GM19351 (cell line): Measurements from ENCODE around the gene RRM2.

ENCODE experiments used
- ATAC-seq: cut with Tn5 transposase; IDR thresholded peaks from one replicate; pipeline ENCODE4 v1.9.1; 2021; ENCODE audit warnings: mild to moderate bottlenecking, moderate library complexity; ENCODE audit not compliant: unreplicated experiment

Gene RRM2

DNA sequence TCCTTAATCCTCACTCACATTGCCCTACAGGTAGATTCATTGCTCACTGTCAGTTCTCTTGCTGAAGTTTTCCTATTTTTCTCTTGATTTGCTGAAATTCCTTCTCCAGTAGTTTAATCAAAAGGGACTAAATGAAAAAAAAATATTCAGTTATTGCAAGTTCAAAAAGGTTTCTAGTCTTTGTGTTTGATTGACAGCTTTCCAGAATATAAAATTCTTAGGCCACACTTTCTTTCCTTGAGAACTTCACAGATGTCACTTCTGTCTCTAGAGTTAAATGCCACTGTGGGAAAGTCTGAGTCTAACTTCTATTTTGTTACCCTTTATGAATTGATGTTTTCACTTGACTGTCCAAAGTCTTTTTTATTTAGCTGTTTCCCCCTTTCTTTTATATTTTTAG, 25.7 kb downstream of the RRM2 start:
- no peak for ATAC-seq

DNA sequence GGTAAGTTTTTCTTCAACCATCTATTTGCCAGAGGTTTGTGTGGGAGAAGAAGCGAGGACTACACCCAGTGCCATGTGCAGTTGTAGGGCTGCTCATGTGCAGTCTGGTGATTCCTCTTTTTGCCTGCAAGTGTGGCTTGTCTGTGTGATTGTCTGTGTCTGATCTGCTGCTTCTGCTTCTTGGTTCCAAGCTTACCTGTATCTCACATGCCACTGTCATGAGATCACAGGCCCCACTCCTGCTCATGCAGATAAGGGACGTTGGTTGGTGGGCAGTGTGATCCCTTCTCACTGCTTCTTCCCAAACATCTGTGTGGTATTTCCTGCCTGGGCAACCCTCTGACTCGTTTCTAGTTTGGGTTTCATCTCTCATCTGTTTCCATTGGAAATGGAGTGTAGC, 27.1 kb downstream of the RRM2 start:
- no peak for ATAC-seq

DNA sequence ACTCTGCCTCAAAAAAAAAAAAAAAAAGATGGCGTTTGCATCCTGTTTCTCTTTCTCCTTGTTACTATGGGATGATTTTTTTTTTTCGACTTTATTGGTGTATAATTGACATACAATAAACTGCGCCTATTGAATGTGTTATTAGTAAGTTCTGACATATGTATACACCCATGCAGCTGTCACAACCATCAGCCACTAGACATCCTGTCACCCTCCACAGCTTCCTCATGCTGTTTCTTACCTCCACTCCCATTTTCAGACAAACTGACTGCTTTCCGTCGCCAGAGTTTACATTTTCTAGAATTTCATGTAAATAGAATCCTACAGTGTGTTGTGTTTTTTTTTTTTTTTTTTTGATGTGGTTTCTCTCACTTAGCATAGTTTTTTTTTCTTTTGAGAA, 27.9 kb downstream of the RRM2 start:
- ATAC-seq = no peak

DNA sequence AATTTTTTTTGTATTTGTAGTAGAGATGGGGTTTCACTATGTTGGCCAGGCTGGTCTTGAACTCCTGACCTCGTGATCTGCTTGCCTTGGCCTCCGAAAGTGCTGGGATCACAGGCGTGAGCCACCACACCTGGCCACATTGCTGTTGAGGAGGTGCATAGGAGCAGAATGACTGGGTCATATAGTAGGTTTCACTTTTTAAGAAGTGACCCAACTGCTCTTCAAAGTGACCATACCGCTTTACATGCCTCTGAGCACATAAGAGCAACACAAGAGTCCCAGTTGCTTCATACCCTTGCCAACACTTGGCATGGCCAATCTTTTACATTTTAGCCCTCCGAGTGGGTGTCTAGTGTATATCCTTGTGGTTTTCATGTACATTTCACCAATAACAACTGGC, 28.9 kb downstream of the RRM2 start:
- no peak for ATAC-seq

DNA sequence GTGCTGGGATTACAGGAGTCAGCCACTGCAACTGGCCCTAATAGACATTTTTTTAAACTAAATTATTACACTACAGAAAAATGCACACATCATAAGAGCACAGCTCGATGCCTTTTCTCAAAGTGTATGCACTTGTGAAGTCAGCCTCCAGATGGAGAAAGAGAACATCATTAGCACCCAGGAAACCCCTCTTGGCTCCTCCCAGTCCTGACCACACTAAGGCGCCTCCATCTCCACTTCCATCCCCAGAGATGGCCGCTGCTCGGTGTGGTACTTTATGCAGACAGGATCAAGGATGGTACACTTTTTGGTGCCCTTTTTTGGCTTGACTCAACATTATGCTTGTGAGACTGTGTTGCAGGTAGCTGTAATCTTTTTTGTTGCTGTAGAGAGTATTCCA, 34.8 kb downstream of the RRM2 start:
- ATAC-seq = no peak

DNA sequence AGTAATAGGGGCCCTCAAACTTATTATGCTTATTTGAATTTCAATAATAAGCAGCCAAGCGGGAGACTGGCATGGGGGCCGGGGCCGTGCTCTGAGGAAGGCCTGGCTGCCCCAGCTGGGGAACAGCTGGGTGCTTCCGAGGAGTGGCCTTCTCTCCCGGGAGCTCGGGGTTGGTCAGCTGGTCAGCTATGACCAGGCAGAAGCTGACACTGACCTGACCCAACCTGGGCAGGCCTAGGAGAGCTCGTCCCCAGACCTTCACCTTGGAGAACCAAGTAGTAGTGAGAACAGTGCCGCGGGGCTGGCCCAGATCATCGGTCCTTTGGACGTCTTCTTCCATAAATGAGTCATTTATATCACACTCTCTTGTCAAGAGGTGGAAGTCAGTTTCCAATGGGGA, 36.1 kb downstream of the RRM2 start:
- ATAC-seq = no peak

DNA sequence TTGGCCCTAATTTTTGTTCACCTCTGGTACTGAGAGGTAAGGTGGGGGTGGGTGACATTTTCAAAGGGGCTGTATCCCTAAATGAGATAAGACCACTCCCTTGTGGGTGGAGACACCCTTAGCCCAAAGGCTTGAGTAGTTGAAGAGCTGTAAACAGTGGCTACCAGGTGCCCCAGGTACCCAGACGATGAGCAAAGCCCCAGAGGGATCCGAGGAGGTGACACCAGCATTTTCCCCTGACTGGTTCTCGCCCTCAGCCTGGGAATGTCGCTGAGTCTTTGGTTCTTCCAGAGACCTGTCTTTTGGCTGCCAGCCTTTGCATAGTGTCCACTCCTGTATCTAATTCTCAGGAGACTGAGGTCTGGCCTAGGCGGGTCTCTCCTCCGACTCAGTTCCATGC, 36.5 kb downstream of the RRM2 start:
- no peak for ATAC-seq

DNA sequence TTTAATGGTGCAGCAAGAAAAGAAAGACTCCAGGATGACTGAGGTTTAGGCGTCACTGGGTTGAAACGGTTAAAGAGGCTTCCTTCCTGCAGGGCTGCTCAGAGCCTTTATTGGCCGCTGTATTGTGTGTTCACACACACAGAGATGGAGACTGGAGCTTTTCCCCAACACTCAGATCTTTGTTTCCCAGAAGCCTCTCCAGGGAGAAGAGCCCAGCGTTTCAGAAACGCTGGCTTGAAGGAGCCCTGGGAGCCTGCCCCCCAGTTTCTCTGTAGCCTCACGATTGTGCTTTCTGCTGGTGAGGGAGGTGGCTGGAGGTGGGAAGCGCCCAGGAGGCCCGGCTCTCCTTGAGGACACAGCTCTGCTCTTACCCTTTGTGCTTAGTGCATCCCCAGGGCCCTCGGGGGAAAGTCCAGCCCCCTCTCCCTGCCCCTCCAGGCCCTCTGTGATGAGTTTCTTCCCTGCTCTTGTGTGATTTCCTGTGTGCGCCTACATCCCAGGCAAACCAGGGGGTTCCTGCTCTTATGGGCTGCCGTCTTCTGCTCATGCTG, 37.1 kb downstream of the RRM2 start:
- no peak for ATAC-seq

DNA sequence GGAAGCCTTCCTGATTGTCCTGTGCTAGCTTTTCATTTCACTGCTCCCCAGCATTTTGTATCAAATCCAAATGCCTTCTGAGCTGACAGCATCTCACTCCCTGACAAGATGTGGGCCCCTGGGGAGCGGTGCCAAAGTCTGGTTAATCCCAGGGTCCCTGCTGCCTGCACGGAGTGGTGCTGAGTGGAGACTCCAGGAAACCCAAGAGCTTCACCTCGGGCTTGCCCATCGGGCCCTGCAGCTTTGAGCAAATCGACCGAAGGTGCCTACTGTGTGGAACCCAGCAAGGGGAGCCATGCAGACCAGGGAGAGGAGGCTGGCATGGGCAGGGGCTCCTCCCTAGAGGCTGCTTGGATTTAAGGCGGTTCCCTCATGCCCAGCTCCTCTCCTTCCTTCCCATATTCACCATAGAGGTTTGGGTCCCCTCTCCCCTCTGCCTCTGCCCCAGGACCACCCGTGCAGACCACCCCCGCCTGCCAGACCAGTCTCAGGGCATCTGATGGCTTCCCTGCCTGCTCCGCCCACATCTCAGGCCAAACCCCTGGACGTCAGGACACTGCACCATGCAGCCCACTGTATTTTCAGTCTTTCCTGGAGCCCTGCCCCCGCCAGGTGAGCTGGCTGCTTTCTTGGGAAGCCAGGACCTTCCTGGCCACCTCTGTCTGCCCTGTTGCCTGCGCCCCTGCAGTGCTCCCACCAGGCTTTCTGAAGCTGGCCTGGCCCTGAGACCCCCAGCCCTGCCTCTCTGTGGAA, 37.8 kb downstream of the RRM2 start:
- ATAC-seq = no peak

DNA sequence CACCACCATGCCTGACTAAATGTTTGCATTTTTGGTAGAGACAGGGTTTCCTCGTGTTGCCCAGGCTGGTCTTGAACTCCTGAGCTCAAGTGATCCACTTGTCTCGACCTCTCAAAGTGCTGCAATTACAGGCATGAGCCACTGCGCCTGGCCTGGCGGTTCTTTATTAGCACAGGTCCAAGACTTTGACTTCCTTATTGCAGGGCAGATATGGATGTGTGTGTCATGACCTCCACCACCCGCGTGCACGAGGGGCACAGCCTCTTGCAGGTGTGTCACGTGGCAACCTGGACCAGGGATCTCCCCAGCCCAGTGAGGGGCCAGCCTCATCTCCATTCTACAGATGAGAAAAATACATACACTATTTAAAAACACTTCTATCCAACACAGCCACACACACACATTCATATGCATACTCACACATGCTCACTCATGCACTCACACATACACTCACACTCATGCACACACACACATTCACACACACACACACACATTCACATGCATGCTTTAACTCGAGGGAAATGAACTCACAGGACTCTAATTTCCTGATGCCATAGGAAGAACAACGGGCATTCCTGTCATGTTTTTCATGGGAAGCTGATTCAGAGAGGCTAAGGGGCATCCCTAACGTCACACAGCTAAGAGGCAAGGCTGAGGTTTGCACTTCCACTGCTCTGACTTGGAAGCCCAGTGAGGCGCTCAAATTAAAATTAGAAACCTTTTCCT, 38.8 kb downstream of the RRM2 start:
- no peak for ATAC-seq

DNA sequence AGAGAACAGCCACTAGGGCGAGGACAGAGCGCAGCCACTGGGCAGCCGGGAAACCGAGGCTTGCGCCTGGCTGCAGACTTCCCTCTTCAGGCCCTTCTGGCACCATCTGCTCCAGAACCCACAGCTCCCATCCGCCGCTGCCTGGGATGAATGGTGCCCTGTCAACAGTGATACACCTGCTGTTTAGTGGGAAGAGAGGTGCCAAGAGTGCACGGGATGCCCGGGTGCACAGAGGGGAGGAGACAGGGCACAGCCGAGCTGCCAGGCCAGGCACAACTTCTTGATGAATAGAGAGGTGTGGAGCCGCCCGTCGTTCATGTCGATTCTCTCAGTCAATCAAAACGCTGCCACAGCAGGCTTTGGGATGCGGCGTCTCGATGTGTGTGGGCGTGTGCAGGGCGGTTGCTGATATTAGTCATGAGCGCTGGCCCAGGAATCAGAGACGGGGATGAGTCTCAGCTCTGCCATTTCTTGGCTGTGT, 39.5 kb downstream of the RRM2 start:
- ATAC-seq = no peak

DNA sequence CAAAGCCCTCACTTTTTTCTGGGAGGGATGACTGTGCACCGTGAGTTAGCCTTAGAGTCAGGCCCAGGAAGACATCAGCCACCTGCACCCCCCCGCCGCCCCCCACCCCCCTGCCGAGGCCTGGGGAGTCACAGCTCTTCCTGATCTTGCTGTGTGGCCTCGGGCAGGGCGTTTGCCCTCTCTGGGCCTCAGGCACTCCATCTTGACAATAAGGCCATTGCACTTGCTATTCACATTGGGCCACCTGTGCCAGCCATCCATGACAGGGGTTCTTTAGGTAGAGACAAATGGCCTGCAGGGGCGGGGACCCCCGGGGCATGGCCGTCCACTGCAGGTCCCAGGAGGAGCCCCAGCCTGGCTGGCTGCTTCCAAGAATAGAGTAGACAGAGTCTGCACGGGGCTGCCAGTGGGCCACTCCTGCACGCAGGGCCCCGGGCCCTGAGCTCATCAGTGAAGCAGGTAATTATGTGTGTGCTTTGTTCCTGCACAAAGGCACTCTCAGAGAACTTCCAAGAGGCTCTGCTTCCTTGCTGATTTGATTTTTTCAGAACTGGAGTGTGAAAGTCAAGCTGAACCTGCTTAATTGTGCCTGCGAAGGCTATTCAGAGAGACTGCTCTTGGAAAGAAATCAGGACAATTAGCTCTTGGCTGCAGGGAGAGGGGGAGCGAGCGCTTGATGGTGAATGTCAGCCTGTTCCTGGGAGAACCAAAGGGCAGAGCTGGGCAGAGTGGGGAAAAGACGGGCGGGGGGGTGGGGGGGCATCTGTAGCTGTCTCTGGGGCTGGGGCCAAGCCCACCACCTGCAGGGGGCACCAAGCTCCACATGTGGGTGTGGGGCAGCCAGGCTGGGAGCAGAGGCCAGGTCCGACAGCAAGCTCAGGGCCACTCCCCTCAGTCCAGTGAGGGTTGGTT, 40.3 kb downstream of the RRM2 start:
- no peak for ATAC-seq

DNA sequence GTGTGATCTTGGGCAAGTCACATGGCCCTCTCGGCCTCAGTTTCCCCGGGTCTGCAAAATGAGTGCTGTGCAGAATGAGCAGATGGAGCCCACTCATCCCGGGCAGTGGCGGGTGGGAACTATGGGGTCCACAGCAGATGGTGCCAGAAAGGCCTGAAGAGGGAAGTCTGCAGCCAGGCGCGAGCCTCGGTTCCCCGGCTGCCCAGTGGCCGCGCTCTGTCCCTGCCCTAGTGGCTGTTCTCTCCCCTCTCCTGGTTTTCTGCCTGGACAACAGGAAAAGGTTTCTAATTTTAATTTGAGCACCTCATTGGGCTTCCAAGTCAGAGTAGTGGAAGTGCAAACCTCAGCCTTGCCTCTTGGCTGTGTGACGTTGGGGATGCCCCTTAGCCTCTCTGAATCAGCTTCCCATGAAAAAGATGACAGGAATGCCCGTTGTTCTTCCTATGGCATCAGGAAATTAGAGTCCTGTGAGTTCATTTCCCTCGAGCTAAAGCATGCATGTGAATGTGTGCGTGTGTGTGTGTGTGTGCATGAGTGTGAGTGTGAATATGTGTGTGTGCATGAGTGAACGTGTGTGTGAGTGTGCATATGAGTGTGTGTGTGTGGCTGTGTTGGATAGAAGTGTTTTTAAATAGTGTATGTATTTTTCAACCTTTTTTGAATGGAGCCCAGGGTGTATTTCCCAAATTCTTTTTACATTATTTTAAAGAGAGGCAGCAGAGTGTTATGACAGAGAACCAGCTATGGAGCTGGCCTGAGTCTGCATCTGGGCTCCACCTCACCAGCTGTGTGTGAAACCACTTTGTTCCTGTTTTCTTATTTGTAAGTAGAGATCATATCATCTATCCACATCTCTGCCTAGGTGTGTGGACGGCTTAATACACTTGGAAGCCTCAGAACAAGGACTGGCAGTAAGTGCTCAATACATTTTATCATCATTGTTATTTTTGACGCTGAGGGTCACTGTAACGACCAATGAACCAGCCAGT, 41.3 kb downstream of the RRM2 start:
- no peak for ATAC-seq

DNA sequence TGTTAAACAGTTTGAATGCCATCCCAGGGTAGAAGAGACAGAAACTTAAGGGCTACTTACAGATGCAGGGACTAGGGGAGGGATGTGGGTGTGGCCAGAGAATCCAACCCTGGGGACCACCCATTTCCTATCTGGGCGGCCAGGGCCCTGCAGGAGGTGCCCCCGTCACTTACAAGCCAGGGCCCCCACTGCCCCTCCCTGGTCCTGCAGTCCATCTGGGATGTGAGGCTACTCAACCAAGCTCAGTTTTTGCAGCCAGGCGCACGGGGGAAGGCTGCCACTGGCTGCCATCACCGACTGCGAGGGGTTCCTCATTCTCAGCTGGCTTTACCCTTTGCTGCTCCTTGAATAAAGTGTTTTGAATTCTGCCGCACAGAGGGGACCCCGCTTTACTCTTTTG, 42.1 kb downstream of the RRM2 start:
- no peak for ATAC-seq

DNA sequence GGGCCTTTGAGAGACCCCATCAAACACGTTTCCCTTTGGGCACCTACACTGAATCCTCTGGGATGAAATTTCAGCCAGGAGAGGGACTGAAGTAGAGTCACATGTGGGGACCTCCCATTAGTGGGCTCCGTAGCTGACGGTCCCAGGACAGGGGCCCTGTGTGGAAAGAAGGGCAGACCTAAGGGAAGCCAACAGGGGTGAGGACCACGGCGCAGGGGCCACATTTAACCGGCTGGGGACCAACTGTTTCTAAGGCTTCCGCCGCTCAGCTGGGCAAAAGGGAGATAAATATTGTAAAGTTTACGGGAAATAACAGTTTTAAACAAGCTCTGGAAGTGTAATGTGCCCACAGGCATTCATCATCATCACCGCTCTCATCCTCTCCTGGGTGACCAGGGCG, 42.7 kb downstream of the RRM2 start:
- ATAC-seq = no peak

DNA sequence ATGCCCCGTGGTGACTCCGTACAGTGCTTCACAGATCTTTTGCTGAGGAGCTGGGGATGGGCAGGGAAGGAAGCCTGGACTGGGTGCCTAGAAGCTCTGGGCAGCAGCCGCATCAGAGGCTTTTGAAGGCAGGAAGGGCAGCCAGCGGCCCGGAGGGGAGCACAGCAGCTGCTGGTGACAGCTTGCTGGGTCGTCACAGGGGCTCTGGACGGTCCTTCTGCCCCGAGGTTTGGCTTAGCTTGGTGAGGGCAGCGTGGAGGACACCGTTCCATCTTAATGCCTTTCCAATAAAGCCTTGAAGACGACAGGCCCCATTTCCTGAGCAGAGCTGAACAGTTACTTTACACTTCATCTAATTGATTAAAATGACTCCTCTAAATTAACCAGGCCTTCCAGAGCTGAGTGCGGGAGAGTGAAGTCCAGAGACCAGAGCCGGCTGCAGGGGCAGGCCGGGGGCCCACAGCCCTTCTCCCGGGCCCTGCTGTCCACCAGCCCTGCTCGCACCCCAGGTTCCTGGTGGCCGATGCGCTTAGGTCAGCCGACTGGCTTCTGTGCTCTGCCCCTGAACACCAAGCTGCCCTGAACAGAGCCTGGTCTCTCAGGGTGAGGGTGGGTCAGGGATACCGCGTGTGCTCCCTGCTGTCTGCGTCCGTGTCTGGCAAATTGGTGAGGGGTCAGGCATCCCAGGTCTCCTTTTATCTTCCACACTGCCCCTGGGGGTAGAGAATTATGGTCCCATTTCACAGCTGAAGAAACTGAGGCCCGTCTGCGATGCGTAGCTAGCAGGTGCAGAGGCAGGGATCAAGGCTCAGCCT, 43.5 kb downstream of the RRM2 start:
- no peak for ATAC-seq

DNA sequence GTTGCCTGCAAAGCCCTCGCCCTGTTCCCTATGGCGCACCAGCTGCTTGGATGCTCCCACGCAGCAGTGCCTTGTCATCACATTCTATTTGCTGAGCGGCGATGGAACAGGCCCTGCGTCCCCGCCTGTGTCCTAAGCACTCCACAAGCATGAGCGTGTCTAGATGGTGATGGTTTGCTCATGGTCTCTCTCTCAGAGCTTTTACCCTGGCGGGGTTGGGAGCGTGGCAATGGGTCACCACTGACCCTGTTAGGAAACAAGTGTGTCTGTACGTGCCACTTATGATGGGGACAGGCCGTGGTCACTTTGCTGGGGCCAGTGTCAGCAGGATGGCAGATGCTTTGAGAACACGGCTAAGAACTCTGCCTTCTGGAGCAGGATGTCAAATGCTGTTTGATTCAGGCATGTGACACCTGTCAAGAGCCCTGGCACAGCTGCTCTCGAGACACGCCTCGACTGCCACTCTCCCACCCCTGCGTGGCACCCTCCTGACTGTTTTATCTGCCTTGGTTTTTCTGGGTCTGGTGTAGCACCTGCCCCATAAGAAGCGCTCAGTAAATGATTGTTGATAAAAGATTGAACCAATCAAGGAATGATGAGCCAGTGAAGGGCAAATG, 44.2 kb downstream of the RRM2 start:
- ATAC-seq = no peak

DNA sequence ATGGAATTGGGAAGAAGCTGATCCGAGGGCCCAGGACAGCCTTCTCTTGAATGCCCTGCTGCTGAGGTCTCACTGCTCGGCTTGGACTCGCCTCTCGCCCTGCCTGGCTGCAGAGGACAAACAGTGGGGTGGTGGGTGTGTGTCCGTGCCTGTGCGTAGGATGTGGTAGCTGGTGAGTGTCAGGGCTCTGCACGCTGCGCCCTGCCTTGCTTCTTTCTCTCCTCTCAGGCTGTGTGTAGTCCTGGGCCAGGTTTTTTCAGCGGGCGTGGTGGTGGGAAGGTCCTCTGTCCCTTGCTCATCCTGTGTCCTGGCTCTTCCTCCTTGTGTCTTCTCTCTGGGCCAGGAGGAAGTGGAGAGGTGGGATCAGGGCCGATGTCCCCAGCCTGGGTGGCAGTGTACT, 44.8 kb downstream of the RRM2 start:
- no peak for ATAC-seq

DNA sequence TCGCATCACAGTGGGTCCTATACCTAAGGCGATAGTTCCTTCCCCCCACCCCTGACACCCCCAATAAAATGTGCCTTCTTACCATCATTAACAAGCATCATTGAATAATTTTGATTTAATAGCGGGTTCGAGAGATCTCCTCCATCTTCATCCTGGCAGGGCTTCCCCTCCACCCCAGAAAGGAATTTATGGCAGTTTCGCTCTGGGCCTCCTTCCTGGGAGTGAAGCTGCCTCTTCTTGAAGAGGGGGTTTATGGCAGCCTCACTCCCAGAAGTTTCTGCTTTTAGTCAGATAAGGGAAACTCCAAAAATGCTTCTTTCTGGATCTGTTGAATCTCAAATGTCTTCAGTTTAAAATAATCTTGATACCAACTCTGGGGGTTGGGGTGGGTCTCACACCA, 45.7 kb downstream of the RRM2 start:
- no peak for ATAC-seq
